Glutamatergic neuron (in vitro differentiated cells): Measurements from ENCODE around the gene APOBEC3G. TPM values are rescaled to one million over a fixed set of nuclear protein-coding genes. Genes with fewer than 3 reads are reported as not detected.

Experiments
- DNase-seq: peaks from one replicate; pipeline ENCODE4 v3.0.0; 2022
- H3K27ac Mint-ChIP-seq: one replicate; pipeline ENCODE4 v1.8.0; 2020; ENCODE audit warnings: mild to moderate bottlenecking, mixed read lengths, inconsistent platforms; ENCODE audit not compliant: unreplicated experiment
- H3K27me3 Mint-ChIP-seq: one replicate; pipeline ENCODE4 v1.8.0; 2020; ENCODE audit warnings: mild to moderate bottlenecking, moderate library complexity, mixed read lengths, inconsistent platforms; ENCODE audit not compliant: unreplicated experiment
- H3K36me3 Mint-ChIP-seq: one replicate; pipeline ENCODE4 v1.8.0; 2020; ENCODE audit warnings: mild to moderate bottlenecking, mixed read lengths, inconsistent platforms; ENCODE audit not compliant: unreplicated experiment
- H3K4me1 Mint-ChIP-seq: one replicate; pipeline ENCODE4 v1.8.0; 2020; ENCODE audit warnings: mild to moderate bottlenecking, low read depth, mixed read lengths, inconsistent platforms; ENCODE audit not compliant: unreplicated experiment
- H3K4me3 Mint-ChIP-seq: one replicate; pipeline ENCODE4 v1.8.0; 2020; ENCODE audit warnings: mild to moderate bottlenecking, mixed read lengths, inconsistent platforms; ENCODE audit not compliant: unreplicated experiment
- H3K9me3 Mint-ChIP-seq: one replicate; pipeline ENCODE4 v1.8.0; 2020; ENCODE audit warnings: mild to moderate bottlenecking, moderate library complexity, mixed read lengths, inconsistent platforms; ENCODE audit not compliant: unreplicated experiment
- total RNA-seq: library from RNA; stranded (reverse); fragmentation: NEBNext Ultra II Directional; extraction: Animal tissue kit (Norgen Biotek cat#: 25700); gene quantifications from one replicate; pipeline ENCODE4 v1.2.1, GENCODE V29; 2021; ENCODE audit not compliant: unreplicated experiment
- TF ChIP-seq, protein P1 (sequence below): fragments of 200-600 bp; sonication (generic); IDR thresholded peaks from one replicate; pipeline ENCODE4 v1.5.0; 2021; ENCODE audit not compliant: partially characterized antibody, unreplicated experiment

Gene APOBEC3G
- total RNA-seq, 1 donor from 2014 or later = 1.0 TPM

GRCh38 chr22:39097098-39098020, 20.3 kb downstream of the APOBEC3G start, which contains the start of gene APOBEC3H:
Gene APOBEC3H, plus strand, starts transcription at chr22:39097244. Its CDS starts 3,035 bp downstream, at chr22:39100279.
- Mint-ChIP-seq H3K9me3 (peaks cover 1% of the 10 kb centered on the region), H3K4me3 (no peak within 1 kb of the TSS), H3K36me3 (no peaks in the 10 kb centered on the region), H3K4me1 (no peaks in the 10 kb centered on the region), H3K27ac (no peak within 1 kb of the TSS), H3K27me3 (peaks cover 6% of the 10 kb centered on the region)
- no peak for DNase-seq
- TF ChIP-seq, protein P1, sequence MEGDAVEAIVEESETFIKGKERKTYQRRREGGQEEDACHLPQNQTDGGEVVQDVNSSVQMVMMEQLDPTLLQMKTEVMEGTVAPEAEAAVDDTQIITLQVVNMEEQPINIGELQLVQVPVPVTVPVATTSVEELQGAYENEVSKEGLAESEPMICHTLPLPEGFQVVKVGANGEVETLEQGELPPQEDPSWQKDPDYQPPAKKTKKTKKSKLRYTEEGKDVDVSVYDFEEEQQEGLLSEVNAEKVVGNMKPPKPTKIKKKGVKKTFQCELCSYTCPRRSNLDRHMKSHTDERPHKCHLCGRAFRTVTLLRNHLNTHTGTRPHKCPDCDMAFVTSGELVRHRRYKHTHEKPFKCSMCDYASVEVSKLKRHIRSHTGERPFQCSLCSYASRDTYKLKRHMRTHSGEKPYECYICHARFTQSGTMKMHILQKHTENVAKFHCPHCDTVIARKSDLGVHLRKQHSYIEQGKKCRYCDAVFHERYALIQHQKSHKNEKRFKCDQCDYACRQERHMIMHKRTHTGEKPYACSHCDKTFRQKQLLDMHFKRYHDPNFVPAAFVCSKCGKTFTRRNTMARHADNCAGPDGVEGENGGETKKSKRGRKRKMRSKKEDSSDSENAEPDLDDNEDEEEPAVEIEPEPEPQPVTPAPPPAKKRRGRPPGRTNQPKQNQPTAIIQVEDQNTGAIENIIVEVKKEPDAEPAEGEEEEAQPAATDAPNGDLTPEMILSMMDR = no peak

- Mint-ChIP-seq H3K36me3 (no peaks in the 10 kb centered on the region), H3K4me1 (no peaks in the 10 kb centered on the region), H3K27ac (no peak overlapping the region), H3K4me3 (no peak overlapping the region), H3K27me3 (peaks cover 6% of the 10 kb centered on the region), H3K9me3 (peaks cover 1% of the 10 kb centered on the region)
- TF ChIP-seq, protein P1 = no peak
- no peak for DNase-seq
These were observed 21.0 kb downstream of the APOBEC3G start for GRCh38 chr22:39098026-39098425.

DNA sequence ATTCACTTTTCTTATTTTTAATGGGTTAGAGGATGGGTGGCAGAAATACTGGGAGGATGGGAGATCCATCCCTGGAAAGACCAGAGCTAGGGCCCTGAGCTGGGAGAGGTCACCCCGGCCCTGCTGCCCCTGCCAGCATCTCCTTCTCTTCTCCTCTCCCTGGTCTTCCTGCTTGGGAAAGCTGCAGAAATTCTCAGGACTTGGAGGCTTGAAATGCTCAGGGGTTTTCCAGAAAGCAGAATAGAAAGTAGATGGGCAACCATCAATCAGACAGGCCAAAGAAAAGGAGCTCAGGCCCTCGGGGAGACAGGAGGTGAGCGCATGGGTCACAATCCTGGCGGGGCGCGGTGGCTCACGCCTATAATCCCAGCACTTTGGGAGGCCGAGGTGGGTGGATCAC, 21.5 kb downstream of the APOBEC3G start:
- H3K36me3 Mint-ChIP-seq = no peaks in the 10 kb centered on the region
- TF ChIP-seq, protein P1 = no peak
- no peak for DNase-seq
- no peaks in the 10 kb centered on the region for H3K4me1 Mint-ChIP-seq
- H3K9me3 Mint-ChIP-seq = peaks cover 1% of the 10 kb centered on the region
- no peak overlapping the region for H3K27ac Mint-ChIP-seq
- peaks cover 6% of the 10 kb centered on the region for H3K27me3 Mint-ChIP-seq
- H3K4me3 Mint-ChIP-seq = no peak overlapping the region

DNA sequence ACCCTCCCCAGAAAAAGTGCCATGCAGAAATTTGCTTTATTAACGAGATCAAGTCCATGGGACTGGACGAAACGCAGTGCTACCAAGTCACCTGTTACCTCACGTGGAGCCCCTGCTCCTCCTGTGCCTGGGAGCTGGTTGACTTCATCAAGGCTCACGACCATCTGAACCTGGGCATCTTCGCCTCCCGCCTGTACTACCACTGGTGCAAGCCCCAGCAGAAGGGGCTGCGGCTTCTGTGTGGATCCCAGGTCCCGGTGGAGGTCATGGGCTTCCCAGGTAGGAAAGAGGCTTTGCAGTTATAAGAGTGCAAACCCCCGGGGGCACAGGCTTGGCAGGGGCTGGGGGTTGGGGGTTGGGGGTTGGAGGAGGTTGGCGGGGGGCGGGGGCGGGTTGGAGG, 24.2 kb downstream of the APOBEC3G start:
- Mint-ChIP-seq H3K27ac (no peak overlapping the region), H3K27me3 (peaks cover 6% of the 10 kb centered on the region), H3K4me1 (no peaks in the 10 kb centered on the region), H3K9me3 (no peaks in the 10 kb centered on the region), H3K4me3 (no peak overlapping the region), H3K36me3 (no peaks in the 10 kb centered on the region)
- TF ChIP-seq, protein P1 = no peak
- DNase-seq = no peak

DNA sequence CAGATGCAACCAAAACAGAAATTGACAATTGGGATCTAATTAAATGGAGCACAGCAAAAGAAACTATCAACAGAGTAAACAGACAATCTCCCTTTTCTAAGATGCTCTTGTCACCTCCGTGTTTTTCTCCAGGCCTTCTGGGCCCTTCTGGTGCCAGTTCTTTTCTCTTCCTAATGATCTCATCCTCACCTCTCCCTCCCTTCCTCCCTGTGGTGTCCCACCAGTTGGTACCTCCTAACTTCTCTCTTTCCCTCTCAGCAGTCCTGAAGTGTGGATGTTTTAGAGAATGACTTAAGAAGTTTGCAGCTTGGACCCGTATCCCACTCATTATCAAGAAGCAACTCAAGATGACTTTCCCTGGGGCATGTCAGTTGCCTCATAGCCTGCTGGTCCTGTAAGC, 26.4 kb downstream of the APOBEC3G start:
- TF ChIP-seq, protein P1 = no peak
- Mint-ChIP-seq H3K27ac (no peak overlapping the region), H3K4me3 (no peak overlapping the region), H3K27me3 (peaks cover 8% of the 10 kb centered on the region), H3K36me3 (no peaks in the 10 kb centered on the region), H3K9me3 (no peaks in the 10 kb centered on the region), H3K4me1 (no peaks in the 10 kb centered on the region)
- no peak for DNase-seq
